Fibroblast of lung (primary cell): ENCODE results near the gene MS4A4E. TPM values are rescaled to one million over a fixed set of nuclear protein-coding genes. Genes with fewer than 3 reads are reported as not detected.

Experiments
- DNase-seq, 2 donors: peaks; one replicate each; pipeline versions ENCODE4 v3.0.0 to v3.0.0-alpha.2; 2010; ENCODE audit warnings: low read depth in 2 of 2
- H2AFZ ChIP-seq: 2 replicates; pipeline ENCODE4 v1.5.1; 2012; ENCODE audit warnings: low read length, control low read depth, inconsistent platforms
- H3K27ac ChIP-seq: 2 replicates; pipeline ENCODE4 v1.5.1; 2011; ENCODE audit warnings: low read length, control low read depth; ENCODE audit not compliant: insufficient read depth
- H3K27me3 ChIP-seq: 2 replicates; pipeline ENCODE4 v1.5.1; 2011; ENCODE audit warnings: mild to moderate bottlenecking, low read length; ENCODE audit not compliant: control insufficient read depth, insufficient read depth
- H3K36me3 ChIP-seq: 2 replicates; pipeline ENCODE4 v1.5.1; 2011; ENCODE audit warnings: low read length; ENCODE audit not compliant: control insufficient read depth, insufficient read depth
- H3K4me1 ChIP-seq: 2 replicates; pipeline ENCODE4 v1.5.1; 2011; ENCODE audit warnings: low read length; ENCODE audit not compliant: control insufficient read depth, insufficient read depth; ENCODE audit errors: extremely low read depth
- H3K4me2 ChIP-seq: 2 replicates; pipeline ENCODE4 v1.5.1; 2011; ENCODE audit warnings: low read length, control low read depth; ENCODE audit not compliant: insufficient read depth; ENCODE audit errors: extremely low read depth
- H3K4me3 ChIP-seq, 4 experiments: fragments of 200-600 bp in 1 of 4; sonication (generic) in 1 of 4; replicated peaks in 1 of 4; 2 replicates each; pipeline ENCODE4 v1.5.1; 2011 to 2016; ENCODE audit warnings: low read length in 4 of 4, low read depth in 3 of 4, mild to moderate bottlenecking in 3 of 4, control low read depth in 2 of 4, inconsistent platforms in 1 of 4, mixed read lengths in 1 of 4; ENCODE audit not compliant: insufficient read depth in 1 of 4; ENCODE audit errors: control extremely low read depth in 1 of 4
- H3K79me2 ChIP-seq: 2 replicates; pipeline ENCODE4 v1.5.1; 2012; ENCODE audit warnings: mild to moderate bottlenecking, low read length, inconsistent platforms; ENCODE audit not compliant: control insufficient read depth, insufficient read depth
- H3K9ac ChIP-seq: 2 replicates; pipeline ENCODE4 v1.5.1; 2011; ENCODE audit warnings: mild to moderate bottlenecking, low read length, control low read depth; ENCODE audit not compliant: insufficient read depth
- H3K9me3 ChIP-seq: 2 replicates; pipeline ENCODE4 v1.5.1; 2012; ENCODE audit warnings: low read depth, low read length; ENCODE audit not compliant: control insufficient read depth, insufficient read depth
- H4K20me1 ChIP-seq: 2 replicates; pipeline ENCODE4 v1.5.1; 2011; ENCODE audit warnings: low read length; ENCODE audit not compliant: control insufficient read depth, insufficient read depth; ENCODE audit errors: extremely low read depth
- EZH2 ChIP-seq: IDR thresholded peaks from 2 replicates; pipeline ENCODE4 v1.5.1; 2012; ENCODE audit warnings: low read length, control low read depth, mild to moderate bottlenecking; ENCODE audit errors: missing control alignments
- polyA plus RNA-seq, 2 donors: library from polyadenylated mRNA; depleted of rRNA in 1 of 2; stranded (reverse) in 1 of 2; unstranded in 1 of 2; fragments of >200 nt; gene quantifications; 2 replicates each; pipeline ENCODE4 v1.2.1, GENCODE V29; 2011 to 2012; ENCODE audit warnings: missing spikeins in 1 of 2
- total RNA-seq: library from RNA; depleted of rRNA; stranded (reverse); fragments of >200 nt; gene quantifications from 2 replicates; pipeline ENCODE4 v1.2.1, GENCODE V29; 2014
- TF ChIP-seq, protein P1 (sequence below), 2 donors: IDR thresholded peaks in 1 of 2; conservative IDR thresholded peaks in 1 of 2; 1 replicate in 1 of 2; 2 replicates in 1 of 2; pipeline ENCODE4 v1.5.1; 2011 to 2012; ENCODE audit warnings: low read length in 2 of 2, control low read depth in 1 of 2, inconsistent platforms in 1 of 2, low read depth in 1 of 2, mild to moderate bottlenecking in 1 of 2

The MS4A4E gene
- total and polyA plus RNA-seq, 2 donors (not counting 1 experiment from before 2014, with no cell fraction given) = not detected

DNA sequence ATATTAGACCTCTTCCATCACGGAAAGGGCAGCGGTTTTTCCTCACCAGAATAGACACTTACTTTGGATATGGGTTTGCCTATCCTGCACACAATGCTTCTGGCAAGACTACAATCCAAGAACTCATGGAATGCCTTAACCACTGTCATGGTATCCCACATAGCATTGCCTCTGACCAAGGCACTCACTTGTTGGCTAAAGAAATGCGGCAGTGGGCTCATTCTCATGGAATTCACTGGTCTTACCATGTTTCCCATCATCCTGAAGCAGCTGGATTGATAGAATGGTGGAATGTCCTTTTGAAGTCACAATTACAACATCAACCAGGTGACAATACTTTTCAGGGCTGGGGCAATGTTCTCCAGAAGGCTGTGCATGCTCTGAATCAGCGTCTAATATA is 20.8 kb downstream of the MS4A4E start:
- no peak overlapping the region for H3K4me3 ChIP-seq
- DNase-seq = no peak
- no peaks in the 10 kb centered on the region for H4K20me1 ChIP-seq
- no peak overlapping the region for H3K9ac ChIP-seq
- H2AFZ ChIP-seq = no peak overlapping the region
- H3K9me3 ChIP-seq = no peaks in the 10 kb centered on the region
- H3K27ac ChIP-seq = no peak overlapping the region
- H3K4me2 ChIP-seq = no peak overlapping the region
- no peaks in the 10 kb centered on the region for H3K79me2 ChIP-seq
- no peaks in the 10 kb centered on the region for H3K27me3 ChIP-seq
- H3K36me3 ChIP-seq = no peaks in the 10 kb centered on the region
- TF ChIP-seq, protein P1, sequence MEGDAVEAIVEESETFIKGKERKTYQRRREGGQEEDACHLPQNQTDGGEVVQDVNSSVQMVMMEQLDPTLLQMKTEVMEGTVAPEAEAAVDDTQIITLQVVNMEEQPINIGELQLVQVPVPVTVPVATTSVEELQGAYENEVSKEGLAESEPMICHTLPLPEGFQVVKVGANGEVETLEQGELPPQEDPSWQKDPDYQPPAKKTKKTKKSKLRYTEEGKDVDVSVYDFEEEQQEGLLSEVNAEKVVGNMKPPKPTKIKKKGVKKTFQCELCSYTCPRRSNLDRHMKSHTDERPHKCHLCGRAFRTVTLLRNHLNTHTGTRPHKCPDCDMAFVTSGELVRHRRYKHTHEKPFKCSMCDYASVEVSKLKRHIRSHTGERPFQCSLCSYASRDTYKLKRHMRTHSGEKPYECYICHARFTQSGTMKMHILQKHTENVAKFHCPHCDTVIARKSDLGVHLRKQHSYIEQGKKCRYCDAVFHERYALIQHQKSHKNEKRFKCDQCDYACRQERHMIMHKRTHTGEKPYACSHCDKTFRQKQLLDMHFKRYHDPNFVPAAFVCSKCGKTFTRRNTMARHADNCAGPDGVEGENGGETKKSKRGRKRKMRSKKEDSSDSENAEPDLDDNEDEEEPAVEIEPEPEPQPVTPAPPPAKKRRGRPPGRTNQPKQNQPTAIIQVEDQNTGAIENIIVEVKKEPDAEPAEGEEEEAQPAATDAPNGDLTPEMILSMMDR (conservative IDR thresholded peaks at IDR 0.05 in 1 of 2, IDR thresholded peaks at IDR 0.05 in 1 of 2; ENCODE audit: low read depth in 1 of 2, low read length in 2 of 2) = no peak
- no peak for TF ChIP-seq EZH2
- H3K4me1 ChIP-seq = no peaks in the 10 kb centered on the region

DNA sequence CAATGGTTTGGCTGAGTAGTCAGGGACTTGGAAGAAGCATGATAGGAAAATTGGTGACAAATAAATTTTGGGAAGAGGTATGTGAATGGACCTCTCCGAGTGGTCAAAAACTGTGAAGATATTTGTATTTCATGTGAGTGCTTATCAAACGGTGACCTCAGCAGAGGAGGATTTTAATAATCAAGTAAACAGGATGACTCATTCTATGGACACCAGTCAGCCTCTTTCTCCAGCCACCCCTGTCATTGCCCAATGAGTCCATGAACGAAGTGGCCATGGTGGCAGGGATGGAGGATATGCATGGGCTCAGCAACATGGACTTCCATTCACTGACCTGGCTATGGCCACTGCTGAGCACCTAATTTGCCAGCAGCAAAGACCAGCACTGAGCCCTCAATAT is 21.2 kb downstream of the MS4A4E start:
- H3K27ac ChIP-seq = no peak overlapping the region
- no peak for TF ChIP-seq EZH2
- TF ChIP-seq, protein P1 (conservative IDR thresholded peaks at IDR 0.05 in 1 of 2, IDR thresholded peaks at IDR 0.05 in 1 of 2; ENCODE audit: low read depth in 1 of 2, low read length in 2 of 2) = no peak
- H2AFZ ChIP-seq = no peak overlapping the region
- no peak overlapping the region for H3K4me2 ChIP-seq
- no peaks in the 10 kb centered on the region for H3K79me2 ChIP-seq
- no peaks in the 10 kb centered on the region for H3K4me1 ChIP-seq
- no peak for DNase-seq
- no peak overlapping the region for H3K9ac ChIP-seq
- no peak overlapping the region for H3K4me3 ChIP-seq
- H3K36me3 ChIP-seq = no peaks in the 10 kb centered on the region
- no peaks in the 10 kb centered on the region for H3K9me3 ChIP-seq
- no peaks in the 10 kb centered on the region for H3K27me3 ChIP-seq
- H4K20me1 ChIP-seq = no peaks in the 10 kb centered on the region

DNA sequence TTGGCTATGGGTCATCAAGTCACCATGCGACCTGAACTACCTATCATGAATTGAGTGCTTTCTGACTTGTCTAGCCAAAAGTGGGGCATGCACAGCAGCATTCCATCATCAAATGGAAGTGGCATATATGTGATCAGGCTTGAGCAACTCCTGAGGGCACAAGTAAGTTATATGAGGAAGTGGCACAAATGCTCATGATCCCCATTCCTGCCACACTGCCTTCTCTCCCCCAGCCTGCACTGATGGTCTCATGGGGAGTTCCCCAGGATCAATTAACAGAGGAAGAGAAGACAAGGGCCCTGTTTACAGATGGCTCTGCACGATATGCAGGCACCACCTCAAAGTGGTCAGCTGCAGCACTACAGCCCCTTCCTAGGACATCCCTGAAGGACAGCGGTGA is 21.8 kb downstream of the MS4A4E start:
- TF ChIP-seq, protein P1 (conservative IDR thresholded peaks at IDR 0.05 in 1 of 2, IDR thresholded peaks at IDR 0.05 in 1 of 2; ENCODE audit: low read depth in 1 of 2, low read length in 2 of 2) = no peak
- no peak for TF ChIP-seq EZH2
- Histone ChIP-seq H3K79me2 (no peaks in the 10 kb centered on the region), H3K36me3 (no peaks in the 10 kb centered on the region), H3K4me3 (no peak overlapping the region), H3K9ac (no peak overlapping the region), H4K20me1 (no peaks in the 10 kb centered on the region), H2AFZ (no peak overlapping the region), H3K4me2 (no peak overlapping the region), H3K27me3 (no peaks in the 10 kb centered on the region), H3K9me3 (no peaks in the 10 kb centered on the region), H3K4me1 (no peaks in the 10 kb centered on the region), H3K27ac (no peak overlapping the region)
- no peak for DNase-seq
